ENCODE measurements around the gene DDN. TPM values are rescaled to one million over a fixed set of nuclear protein-coding genes. Genes with fewer than 3 reads are reported as not detected.

The DDN gene
- polyA plus RNA-seq, 1 of the 3 experiments (the other 2 are of a cell fraction), result 0.20 TPM

DNA sequence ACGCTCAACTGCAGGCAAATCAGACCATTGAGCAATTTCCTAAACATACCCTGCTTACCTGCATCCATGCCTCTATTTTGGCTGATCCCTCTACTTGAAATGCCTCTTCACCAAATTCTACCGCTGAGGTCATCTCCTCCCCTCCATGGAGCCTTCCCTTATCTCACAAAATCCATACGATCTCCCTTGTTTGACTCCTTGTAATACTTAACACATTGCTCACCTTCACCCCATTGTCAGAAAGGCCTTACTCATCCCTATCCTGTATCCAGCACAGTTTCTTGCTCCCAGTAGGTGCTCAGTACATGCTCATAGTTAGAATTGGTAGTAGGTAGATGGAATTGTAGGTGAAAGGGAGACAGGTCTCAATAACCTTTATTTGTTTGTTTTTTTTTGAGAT, 5.4 kb downstream of the DDN start:
- no peaks in the 10 kb centered on the region for H3K9me3 ChIP-seq
- WGBS (ENCODE audit: low lambda C conversion rate), result 78% methylated on average over 3 of the region's 3 CpGs
- DNase-seq, result no peak
- peaks cover 5% of the 10 kb centered on the region; the same call in 1 of the 2 replicates for H3K27me3 ChIP-seq (ENCODE audit: insufficient read depth)
- no peak overlapping the region for H3K9ac ChIP-seq
- POLR2A ChIA-PET, result no interaction called here
- H3K4me1 ChIP-seq (ENCODE audit: control insufficient read depth in 1 of 2, insufficient read depth in 2 of 2, low read depth in 1 of 2, low read length in 1 of 2), result peaks cover 0 to 4% of the 10 kb centered on the region in 2 experiments; a peak in 1 of 4 replicates
- H2AFZ ChIP-seq (ENCODE audit: low read depth), result no peak overlapping the region
- H3K4me2 ChIP-seq, result no peak overlapping the region
- H3K9me2 ChIP-seq, result no peaks in the 10 kb centered on the region
- H3K79me2 ChIP-seq (ENCODE audit: insufficient read depth), result no peaks in the 10 kb centered on the region
- CTCF ChIA-PET, result interaction anchor here (1.0 to 33.0 kb wide), 10 partner anchors 18 to 138 kb away, joined by 3 to 935 read pairs (median 4); partner anchors contain the start of genes ARF3, PRKAG1, WNT1 and WNT10B
- TF ChIP-seq RFX5 (IDR thresholded peaks at IDR 0.05; ENCODE audit: low read length), result no peak
- TF ChIP-seq FOXM1 (IDR thresholded peaks at IDR 0.05; ENCODE audit: low read depth), result no peak
- H4K20me1 ChIP-seq (ENCODE audit: insufficient read depth), result no peaks in the 10 kb centered on the region
- H3K4me3 ChIP-seq (ENCODE audit: low read depth in 2 of 2, low read length in 1 of 2), result no peak overlapping the region
- H3F3A ChIP-seq (replicated peaks; ENCODE audit: insufficient read depth), result peaks cover 10% of the 10 kb centered on the region
- no peak overlapping the region for H3K27ac ChIP-seq (ENCODE audit: low read depth in 2 of 2, low read length in 1 of 2)
- H3K36me3 ChIP-seq (replicated peaks in 1 of 2; ENCODE audit: control insufficient read depth in 1 of 2, insufficient read depth in 2 of 2, low read length in 1 of 2), result no peaks in the 10 kb centered on the region

GRCh38 chr12:48991247-48992050, 7.7 kb downstream of the DDN start:
- Histone ChIP-seq H3K36me3 (replicated peaks in 1 of 2; ENCODE audit: control insufficient read depth in 1 of 2, insufficient read depth in 2 of 2, low read length in 1 of 2) (no peaks in the 10 kb centered on the region), H3K9me3 (no peaks in the 10 kb centered on the region), H3K79me2 (ENCODE audit: insufficient read depth) (no peaks in the 10 kb centered on the region), H2AFZ (ENCODE audit: low read depth) (no peak overlapping the region), H3K4me1 (ENCODE audit: control insufficient read depth in 1 of 2, insufficient read depth in 2 of 2, low read depth in 1 of 2, low read length in 1 of 2) (no peaks in the 10 kb centered on the region), H3K9me2 (no peaks in the 10 kb centered on the region), H3K4me2 (no peak overlapping the region), H3K27ac (ENCODE audit: low read depth in 2 of 2, low read length in 1 of 2) (no peak overlapping the region), H3K27me3 (ENCODE audit: insufficient read depth) (peaks cover 10% of the 10 kb centered on the region; the same call in 1 of the 2 replicates), H3K4me3 (ENCODE audit: low read depth in 2 of 2, low read length in 1 of 2) (no peak overlapping the region), H3K9ac (no peak overlapping the region), H3F3A (replicated peaks; ENCODE audit: insufficient read depth) (peaks cover 7% of the 10 kb centered on the region), H4K20me1 (ENCODE audit: insufficient read depth) (no peaks in the 10 kb centered on the region)
- WGBS (ENCODE audit: low lambda C conversion rate), result 50% methylated on average over 7 of the region's 8 CpGs
- ChIA-PET CTCF (interaction anchor here (0.5 to 33.0 kb wide), 7 partner anchors 0 to 496 kb away, joined by 3 to 935 read pairs (median 4); partner anchors contain the start of genes DDN, WNT1 and WNT10B), POLR2A (no interaction called here)
- TF ChIP-seq SMC3 (IDR thresholded peaks at IDR 0.05; ENCODE audit: low read depth, low read length) (no peak), IRF3 (IDR thresholded peaks at IDR 0.05; ENCODE audit: low read depth, low read length) (no peak), FOSL2 (IDR thresholded peaks at IDR 0.05; ENCODE audit: borderline replicate concordance, low read depth) (no peak), EZH2phosphoT487 (IDR thresholded peaks at IDR 0.05; ENCODE audit: borderline replicate concordance, low read depth) (no peak)
- TF ChIP-seq, protein P1, sequence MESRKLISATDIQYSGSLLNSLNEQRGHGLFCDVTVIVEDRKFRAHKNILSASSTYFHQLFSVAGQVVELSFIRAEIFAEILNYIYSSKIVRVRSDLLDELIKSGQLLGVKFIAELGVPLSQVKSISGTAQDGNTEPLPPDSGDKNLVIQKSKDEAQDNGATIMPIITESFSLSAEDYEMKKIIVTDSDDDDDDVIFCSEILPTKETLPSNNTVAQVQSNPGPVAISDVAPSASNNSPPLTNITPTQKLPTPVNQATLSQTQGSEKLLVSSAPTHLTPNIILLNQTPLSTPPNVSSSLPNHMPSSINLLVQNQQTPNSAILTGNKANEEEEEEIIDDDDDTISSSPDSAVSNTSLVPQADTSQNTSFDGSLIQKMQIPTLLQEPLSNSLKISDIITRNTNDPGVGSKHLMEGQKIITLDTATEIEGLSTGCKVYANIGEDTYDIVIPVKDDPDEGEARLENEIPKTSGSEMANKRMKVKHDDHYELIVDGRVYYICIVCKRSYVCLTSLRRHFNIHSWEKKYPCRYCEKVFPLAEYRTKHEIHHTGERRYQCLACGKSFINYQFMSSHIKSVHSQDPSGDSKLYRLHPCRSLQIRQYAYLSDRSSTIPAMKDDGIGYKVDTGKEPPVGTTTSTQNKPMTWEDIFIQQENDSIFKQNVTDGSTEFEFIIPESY (IDR thresholded peaks at IDR 0.05; ENCODE audit: borderline replicate concordance, low read depth), result no peak
- DNase-seq, result no peak
